Trophoblast cell (in vitro differentiated cells and primary cell): ENCODE results near the gene TDG.

Source experiments
- DNase-seq, 2 donors: peaks; one replicate each; pipeline ENCODE4 v3.0.0-alpha.2; 2016
- H2AFZ ChIP-seq: 2 replicates; pipeline ENCODE4 v1.6.1; 2013; ENCODE audit warnings: low read length, moderate library complexity, mild to moderate bottlenecking; ENCODE audit not compliant: insufficient read depth, poor library complexity
- H2AK5ac ChIP-seq: 2 replicates; pipeline ENCODE4 v1.6.1; 2013; ENCODE audit warnings: mild to moderate bottlenecking, low read length
- H2BK120ac ChIP-seq: 2 replicates; pipeline ENCODE4 v1.6.1; 2013; ENCODE audit warnings: low read length, mild to moderate bottlenecking, moderate library complexity; ENCODE audit not compliant: insufficient read depth, poor library complexity
- H2BK12ac ChIP-seq: 2 replicates; pipeline ENCODE4 v1.6.1; 2013; ENCODE audit warnings: mild to moderate bottlenecking, low read length, moderate library complexity
- H2BK5ac ChIP-seq: 2 replicates; pipeline ENCODE4 v1.6.1; 2013; ENCODE audit warnings: low read length, low read depth, moderate library complexity, mild to moderate bottlenecking; ENCODE audit not compliant: poor library complexity
- H3K14ac ChIP-seq: 2 replicates; pipeline ENCODE4 v1.6.1; 2013; ENCODE audit warnings: mild to moderate bottlenecking, low read length
- H3K18ac ChIP-seq: 2 replicates; pipeline ENCODE4 v1.6.1; 2013; ENCODE audit warnings: mild to moderate bottlenecking, low read length
- H3K23ac ChIP-seq: 2 replicates; pipeline ENCODE4 v1.6.1; 2013; ENCODE audit warnings: low read length
- H3K27ac ChIP-seq: 2 replicates; pipeline ENCODE4 v1.5.1; 2013; ENCODE audit warnings: low read depth, mild to moderate bottlenecking, inconsistent platforms, low read length, moderate library complexity
- H3K27me3 ChIP-seq: 2 replicates; pipeline ENCODE4 v1.6.1; 2013; ENCODE audit warnings: inconsistent platforms, mild to moderate bottlenecking, low read length, moderate library complexity; ENCODE audit not compliant: insufficient read depth
- H3K36me3 ChIP-seq, 2 experiments: 1 replicate in 1 of 2; 2 replicates in 1 of 2; pipeline ENCODE4 v1.6.1; 2013; ENCODE audit warnings: low read length in 2 of 2, mild to moderate bottlenecking in 2 of 2, moderate library complexity in 1 of 2; ENCODE audit not compliant: insufficient read depth in 2 of 2, control insufficient read depth in 1 of 2
- H3K4ac ChIP-seq: 2 replicates; pipeline ENCODE4 v1.6.1; 2013; ENCODE audit warnings: low read depth, mild to moderate bottlenecking, low read length, moderate library complexity
- H3K4me1 ChIP-seq, 2 experiments: 1 replicate in 1 of 2; 2 replicates in 1 of 2; pipeline ENCODE4 v1.6.1; 2013; ENCODE audit warnings: low read length in 2 of 2, mild to moderate bottlenecking in 2 of 2, moderate library complexity in 1 of 2; ENCODE audit not compliant: insufficient read depth in 2 of 2, control insufficient read depth in 1 of 2
- H3K4me2 ChIP-seq: 2 replicates; pipeline ENCODE4 v1.6.1; 2013; ENCODE audit warnings: inconsistent platforms, mild to moderate bottlenecking, low read length, moderate library complexity
- H3K4me3 ChIP-seq: 2 replicates; pipeline ENCODE4 v1.5.1; 2013; ENCODE audit warnings: mild to moderate bottlenecking, low read depth, low read length, inconsistent platforms
- H3K79me1 ChIP-seq: one replicate; pipeline ENCODE4 v1.6.1; 2013; ENCODE audit warnings: low read length
- H3K79me2 ChIP-seq: 2 replicates; pipeline ENCODE4 v1.6.1; 2013; ENCODE audit warnings: low read length, mild to moderate bottlenecking; ENCODE audit not compliant: control insufficient read depth, insufficient read depth, poor library complexity
- H3K9ac ChIP-seq: 2 replicates; pipeline ENCODE4 v1.6.1; 2013; ENCODE audit warnings: mild to moderate bottlenecking, low read length
- H3K9me3 ChIP-seq: 2 replicates; pipeline ENCODE4 v1.6.1; 2013; ENCODE audit warnings: low read depth, mild to moderate bottlenecking, control low read depth, inconsistent platforms, low read length; ENCODE audit not compliant: insufficient read depth
- H4K12ac ChIP-seq: 2 replicates; pipeline ENCODE4 v1.6.1; 2013; ENCODE audit warnings: low read depth, mild to moderate bottlenecking, low read length, moderate library complexity
- H4K8ac ChIP-seq: 2 replicates; pipeline ENCODE4 v1.6.1; 2013; ENCODE audit warnings: low read depth, mild to moderate bottlenecking, low read length, moderate library complexity
- H4K91ac ChIP-seq: one replicate; pipeline ENCODE4 v1.6.1; 2013; ENCODE audit warnings: low read depth, mild to moderate bottlenecking, low read length, moderate library complexity
- WGBS: extraction: QIAGEN DNeasy Blood & Tissue Kit; methylation state at CpG from one replicate; pipeline ENCODE4 v1.1.7; 2013; ENCODE audit warnings: missing lambda C conversion rate; ENCODE audit not compliant: insufficient read length, insufficient coverage; ENCODE audit errors: extremely low coverage; 5-methylcytosine and 5-hydroxymethylcytosine counted together

Gene TDG

DNA sequence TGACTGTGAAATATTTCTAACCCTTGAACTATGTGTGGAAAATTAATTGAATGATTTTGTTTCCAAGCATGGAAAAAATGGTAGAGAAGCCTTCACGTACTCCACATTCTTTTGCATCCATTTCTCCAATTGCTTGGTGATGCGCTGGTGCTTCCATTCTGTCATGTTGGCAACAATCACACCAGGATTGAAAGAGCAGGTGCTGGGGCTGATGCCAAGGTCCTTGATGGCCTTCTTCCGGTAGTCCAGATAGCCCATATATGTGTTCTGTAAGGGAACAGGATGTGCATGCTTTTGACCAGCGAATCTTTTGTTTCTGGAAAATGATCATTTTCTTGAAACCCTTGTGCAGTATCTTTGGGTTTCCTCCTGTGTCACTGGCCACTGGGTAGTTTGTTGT lies 28.6 kb downstream of the TDG start:
- no peak overlapping the region for H3K23ac ChIP-seq
- no peak overlapping the region for H3K4ac ChIP-seq
- no peak overlapping the region for H3K9ac ChIP-seq
- H3K79me1 ChIP-seq: no peaks in the 10 kb centered on the region
- no peak overlapping the region for H2BK12ac ChIP-seq
- DNase-seq: peak in 1 of 2 donors; percentile 25
- no peak overlapping the region for H3K14ac ChIP-seq
- no peak overlapping the region for H2BK5ac ChIP-seq
- H2BK120ac ChIP-seq: no peak overlapping the region
- H3K9me3 ChIP-seq: no peaks in the 10 kb centered on the region
- no peak overlapping the region for H3K4me2 ChIP-seq
- H3K27me3 ChIP-seq: no peaks in the 10 kb centered on the region
- no peak overlapping the region for H2AFZ ChIP-seq
- no peak overlapping the region for H3K18ac ChIP-seq
- no peak overlapping the region for H3K4me3 ChIP-seq
- no peak overlapping the region for H4K12ac ChIP-seq
- WGBS: no CpG with 5 or more reads among the region's 4 CpGs
- H3K36me3 ChIP-seq: peaks cover 0 to 1% of the 10 kb centered on the region in 2 experiments
- H4K8ac ChIP-seq: no peak overlapping the region
- H3K79me2 ChIP-seq: no peaks in the 10 kb centered on the region
- H2AK5ac ChIP-seq: no peak overlapping the region
- no peak overlapping the region for H3K27ac ChIP-seq
- no peaks in the 10 kb centered on the region for H3K4me1 ChIP-seq
- no peak overlapping the region for H4K91ac ChIP-seq

- no peak overlapping the region for H4K12ac ChIP-seq
- H3K27me3 ChIP-seq: no peaks in the 10 kb centered on the region
- no peak overlapping the region for H3K4me3 ChIP-seq
- no peak overlapping the region for H3K9ac ChIP-seq
- no peak overlapping the region for H3K27ac ChIP-seq
- no peak overlapping the region for H2BK5ac ChIP-seq
- DNase-seq: no peak
- WGBS: no CpG with 5 or more reads among the region's 5 CpGs
- H4K8ac ChIP-seq: no peak overlapping the region
- no peak overlapping the region for H2BK120ac ChIP-seq
- no peaks in the 10 kb centered on the region for H3K79me1 ChIP-seq
- no peak overlapping the region for H3K4ac ChIP-seq
- H3K4me1 ChIP-seq: no peaks in the 10 kb centered on the region
- H3K18ac ChIP-seq: no peak overlapping the region
- H3K23ac ChIP-seq: no peak overlapping the region
- H3K14ac ChIP-seq: no peak overlapping the region
- H2BK12ac ChIP-seq: no peak overlapping the region
- no peaks in the 10 kb centered on the region for H3K36me3 ChIP-seq
- H3K9me3 ChIP-seq: no peaks in the 10 kb centered on the region
- no peak overlapping the region for H3K4me2 ChIP-seq
- no peak overlapping the region for H2AK5ac ChIP-seq
- H4K91ac ChIP-seq: no peak overlapping the region
- H3K79me2 ChIP-seq: no peaks in the 10 kb centered on the region
- H2AFZ ChIP-seq: no peak overlapping the region
Measured at GRCh38 chr12:103996595-103996994, 30.9 kb downstream of the TDG start.

DNA sequence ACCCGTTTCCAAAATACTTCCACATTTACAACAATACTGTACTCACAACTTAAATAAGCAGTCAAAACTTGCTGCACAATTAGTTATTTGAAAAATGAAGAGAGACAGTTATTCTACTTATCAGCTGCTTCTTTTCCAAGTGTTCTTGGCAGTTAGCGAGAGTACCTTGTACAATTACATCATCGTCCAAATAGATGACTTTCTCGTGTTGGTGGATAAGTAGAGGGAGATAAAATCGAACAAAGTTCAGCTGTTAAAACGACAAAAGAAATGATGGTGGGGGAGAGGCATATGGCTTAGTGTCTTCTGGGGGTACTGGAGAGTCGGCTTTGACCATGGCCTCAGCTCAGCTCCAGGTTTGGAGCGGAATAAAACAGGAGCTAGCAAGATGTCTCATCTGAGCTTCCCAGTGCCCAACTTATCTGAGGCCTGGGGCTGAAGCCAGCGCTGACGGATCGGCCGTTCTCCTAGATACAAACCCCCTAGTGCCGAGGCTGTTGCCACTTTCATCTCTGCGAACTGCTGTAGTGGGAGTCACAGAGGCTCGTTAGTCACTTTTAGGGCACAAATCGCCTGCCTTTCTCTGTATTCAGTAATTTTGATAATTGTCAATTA lies 31.7 kb downstream of the TDG start:
- Histone ChIP-seq H3K4me2 (no peak overlapping the region), H3K23ac (no peak overlapping the region), H2BK120ac (no peak overlapping the region), H3K79me2 (no peaks in the 10 kb centered on the region), H4K12ac (no peak overlapping the region), H3K27me3 (no peaks in the 10 kb centered on the region), H3K18ac (no peak overlapping the region), H2BK5ac (no peak overlapping the region), H2AK5ac (no peak overlapping the region), H4K91ac (no peak overlapping the region), H3K9ac (no peak overlapping the region), H3K27ac (no peak overlapping the region), H2AFZ (no peak overlapping the region), H3K36me3 (no peaks in the 10 kb centered on the region), H3K4me1 (no peaks in the 10 kb centered on the region), H3K4ac (no peak overlapping the region), H3K14ac (no peak overlapping the region), H3K79me1 (no peaks in the 10 kb centered on the region), H2BK12ac (no peak overlapping the region), H4K8ac (no peak overlapping the region), H3K4me3 (no peak overlapping the region), H3K9me3 (no peaks in the 10 kb centered on the region)
- no CpG with 5 or more reads among the region's 16 CpGs for WGBS
- DNase-seq: no peak

DNA sequence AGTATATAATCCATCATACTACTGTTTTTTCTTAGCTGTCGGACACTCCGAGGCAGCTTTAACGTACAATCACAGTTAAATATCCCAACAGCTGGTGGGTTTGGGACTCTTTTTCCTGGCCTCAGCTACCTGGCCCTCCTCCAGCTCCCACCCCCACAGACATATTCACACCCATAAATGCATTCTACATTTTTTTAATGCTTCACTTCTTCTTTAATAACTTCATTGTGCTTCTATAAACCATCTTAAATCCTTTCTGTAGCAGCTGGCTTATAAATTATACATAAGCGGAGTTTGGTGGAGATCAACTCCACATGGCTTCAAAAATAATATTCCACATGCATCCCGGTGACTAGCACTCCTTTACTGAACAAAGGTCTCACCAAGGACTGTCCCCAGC lies 33.3 kb downstream of the TDG start:
- H3K79me1 ChIP-seq: no peaks in the 10 kb centered on the region
- H4K12ac ChIP-seq: no peak overlapping the region
- no peak overlapping the region for H2AFZ ChIP-seq
- no peak overlapping the region for H3K18ac ChIP-seq
- H3K9ac ChIP-seq: no peak overlapping the region
- H3K9me3 ChIP-seq: no peaks in the 10 kb centered on the region
- H3K79me2 ChIP-seq: no peaks in the 10 kb centered on the region
- no peak overlapping the region for H2BK5ac ChIP-seq
- no peak overlapping the region for H3K4me2 ChIP-seq
- no peak overlapping the region for H2BK12ac ChIP-seq
- no peak overlapping the region for H3K4ac ChIP-seq
- no peak for DNase-seq
- no peak overlapping the region for H2BK120ac ChIP-seq
- no CpG with 5 or more reads among the region's 5 CpGs for WGBS
- H4K8ac ChIP-seq: no peak overlapping the region
- H2AK5ac ChIP-seq: no peak overlapping the region
- no peak overlapping the region for H3K27ac ChIP-seq
- H3K4me1 ChIP-seq: no peaks in the 10 kb centered on the region
- no peak overlapping the region for H3K4me3 ChIP-seq
- H3K14ac ChIP-seq: no peak overlapping the region
- H3K23ac ChIP-seq: no peak overlapping the region
- no peaks in the 10 kb centered on the region for H3K36me3 ChIP-seq
- H3K27me3 ChIP-seq: no peaks in the 10 kb centered on the region
- no peak overlapping the region for H4K91ac ChIP-seq
